ENCODE data around the gene CNPY1.
"Not testable (repeated sequence)": the region's sequence is repeated elsewhere in the genome, so short reads cannot be mapped to it uniquely, and the experiment has no call there.

CNPY1 gene

GRCh38 chr7:155521007-155521742 lies 25.2 kb downstream of the CNPY1 start:
- no peak overlapping the region for H3K4me3 ChIP-seq (ENCODE audit: low read depth, low read length)
- DNase-seq (ENCODE audit: low read depth) = no peak
- TF ChIP-seq CTCF (IDR thresholded peaks at IDR 0.05; ENCODE audit: low read depth, low read length, missing control alignments) = no peak

GRCh38 chr7:155520114-155520513 lies 26.2 kb downstream of the CNPY1 start:
- no peak overlapping the region for H3K4me3 ChIP-seq (ENCODE audit: low read depth, low read length)
- no peak for DNase-seq (ENCODE audit: low read depth)
- no peak for TF ChIP-seq CTCF (IDR thresholded peaks at IDR 0.05; ENCODE audit: low read depth, low read length, missing control alignments)

- not testable (repeated sequence) for H3K4me3 ChIP-seq (ENCODE audit: low read depth, low read length); DNase-seq (ENCODE audit: low read depth)
Measured at GRCh38 chr7:155519358-155519757, 27.0 kb downstream of the CNPY1 start.

- no peak for DNase-seq (ENCODE audit: low read depth)
- no peak overlapping the region for H3K4me3 ChIP-seq (ENCODE audit: low read depth, low read length)
Measured at GRCh38 chr7:155518633-155519032, 27.7 kb downstream of the CNPY1 start.

GRCh38 chr7:155517969-155518368 lies 28.4 kb downstream of the CNPY1 start:
- DNase-seq (ENCODE audit: low read depth) = no peak
- TF ChIP-seq CTCF (IDR thresholded peaks at IDR 0.05; ENCODE audit: low read depth, low read length, missing control alignments) = no peak
- H3K4me3 ChIP-seq (ENCODE audit: low read depth, low read length) = no peak overlapping the region

More at GRCh38 chr7:155518633-155519032, 27.7 kb downstream of the CNPY1 start:
- no peak for TF ChIP-seq CTCF (IDR thresholded peaks at IDR 0.05; ENCODE audit: low read depth, low read length, missing control alignments)

GRCh38 chr7:155517452-155517851 lies 28.9 kb downstream of the CNPY1 start:
- DNase-seq (ENCODE audit: low read depth) = no peak
- no peak overlapping the region for H3K4me3 ChIP-seq (ENCODE audit: low read depth, low read length)
- no peak for TF ChIP-seq CTCF (IDR thresholded peaks at IDR 0.05; ENCODE audit: low read depth, low read length, missing control alignments)

- no peak overlapping the region for H3K4me3 ChIP-seq (ENCODE audit: low read depth, low read length)
- DNase-seq (ENCODE audit: low read depth) = no peak
- TF ChIP-seq CTCF (IDR thresholded peaks at IDR 0.05; ENCODE audit: low read depth, low read length, missing control alignments) = no peak
Measured at GRCh38 chr7:155516466-155516865, 29.9 kb downstream of the CNPY1 start.
